CD4-positive, CD25-positive, alpha-beta regulatory T cell (primary cell): ENCODE measurements around the gene MMD2. TPM values are rescaled to one million over a fixed set of nuclear protein-coding genes. Genes with fewer than 3 reads are reported as not detected.

Experiments
- ATAC-seq, 2 donors: fragments of 150-1000 bp; cut with Tn5 transposase; one replicate each; pipeline ENCODE4 v1.10.0; 2021; ENCODE audit warnings: low read depth in 2 of 2, moderate number of reproducible peaks in 2 of 2, moderate library complexity in 1 of 2
- DNase-seq, 3 donors: peaks; one replicate each; pipeline versions ENCODE4 v3.0.0 to v3.0.0-alpha.2; 2012 to 2022; ENCODE audit warnings: mixed read lengths in 1 of 3
- H3K27ac ChIP-seq: one replicate; pipeline ENCODE4 v1.7.0; 2013; ENCODE audit warnings: mild to moderate bottlenecking, low read length; ENCODE audit not compliant: insufficient read depth, poor library complexity, severe bottlenecking
- H3K27me3 ChIP-seq: one replicate; pipeline ENCODE4 v1.7.0; 2013; ENCODE audit warnings: low read length; ENCODE audit not compliant: control insufficient read depth, insufficient read depth
- H3K36me3 ChIP-seq: one replicate; pipeline ENCODE4 v1.7.0; 2013; ENCODE audit warnings: mild to moderate bottlenecking, low read length, moderate library complexity; ENCODE audit not compliant: control insufficient read depth, insufficient read depth
- H3K4me1 ChIP-seq: 2 replicates; pipeline ENCODE4 v1.7.0; 2013; ENCODE audit warnings: mild to moderate bottlenecking, low read length; ENCODE audit not compliant: insufficient read depth, control insufficient read depth, poor library complexity, severe bottlenecking
- H3K4me3 ChIP-seq: one replicate; pipeline ENCODE4 v1.7.0; 2013; ENCODE audit warnings: low read depth, mild to moderate bottlenecking, low read length, moderate library complexity
- H3K9me3 ChIP-seq, 2 experiments: 1 replicate in 1 of 2; 2 replicates in 1 of 2; pipeline ENCODE4 v1.7.0; 2013; ENCODE audit warnings: low read length in 2 of 2, mild to moderate bottlenecking in 1 of 2, moderate library complexity in 1 of 2; ENCODE audit not compliant: control insufficient read depth in 2 of 2
- H3K27ac Mint-ChIP-seq, 3 donors: one replicate each; pipeline ENCODE4 v1.8.0; 2020 to 2022; ENCODE audit warnings: mild to moderate bottlenecking in 3 of 3, mixed read lengths in 3 of 3, moderate library complexity in 2 of 3
- H3K27me3 Mint-ChIP-seq: one replicate; pipeline ENCODE4 v1.8.0; 2022; ENCODE audit warnings: mild to moderate bottlenecking, mixed read lengths
- H3K36me3 Mint-ChIP-seq: one replicate; pipeline ENCODE4 v1.8.0; 2020; ENCODE audit warnings: mixed read lengths
- H3K4me1 Mint-ChIP-seq, 4 donors: one replicate each; pipeline ENCODE4 v1.8.0; 2020 to 2022; ENCODE audit warnings: mixed read lengths in 4 of 4, mild to moderate bottlenecking in 1 of 4
- H3K4me3 Mint-ChIP-seq, 4 donors: one replicate each; pipeline ENCODE4 v1.8.0; 2020 to 2022; ENCODE audit warnings: mild to moderate bottlenecking in 4 of 4, mixed read lengths in 4 of 4, moderate library complexity in 3 of 4
- H3K9me3 Mint-ChIP-seq, 7 donors: one replicate each; pipeline ENCODE4 v1.8.0; 2020 to 2022; ENCODE audit warnings: mixed read lengths in 7 of 7, mild to moderate bottlenecking in 3 of 7, moderate library complexity in 2 of 7
- polyA plus RNA-seq, 4 donors: library from polyadenylated mRNA; unstranded; fragments of 300-500 nt; fragmentation: Illumina TruSeq; gene quantifications; one replicate each; pipeline ENCODE4 v1.2.3, GENCODE V29; 2021
- total RNA-seq: library from RNA; stranded (reverse); gene quantifications from one replicate; pipeline ENCODE4 v1.2.3, GENCODE V29; 2022

The MMD2 gene
- total and polyA plus RNA-seq, 5 donors from 2014 or later = not detected

- Histone ChIP-seq H3K4me1 (peaks cover 11% of the 10 kb centered on the region), H3K27ac (no peak within 1 kb of the TSS), H3K27me3 (peaks cover 9% of the 10 kb centered on the region), H3K9me3 (no peaks in the 10 kb centered on the region), H3K4me3 (no peak within 1 kb of the TSS), H3K36me3 (no peaks in the 10 kb centered on the region)
- Mint-ChIP-seq H3K36me3 (no peaks in the 10 kb centered on the region), H3K4me3 (peak within 1 kb of the TSS in 3 of 4 donors; percentile 62 to 73 (median 72)), H3K27ac (no peak within 1 kb of the TSS), H3K4me1 (peaks cover 0 to 16% (median 9%) of the 10 kb centered on the region in 4 donors), H3K27me3 (peaks cover 44% of the 10 kb centered on the region), H3K9me3 (peaks cover 0 to 1% (median 0%) of the 10 kb centered on the region in 7 donors)
- DNase-seq = peak; percentile 54 to 78 (median 73)
- peak; percentile 78 to 79 for ATAC-seq
These were observed 75.4 kb downstream of the MMD2 start, which contains the start of gene RADIL for GRCh38 chr7:4883372-4884144. Gene RADIL, minus strand, starts transcription at chr7:4883716. Its CDS starts 5,577 bp downstream, at chr7:4878139.

- H3K4me3 Mint-ChIP-seq = peak overlapping the region in 3 of 4 donors; percentile 62 to 73 (median 72)
- Histone ChIP-seq H3K4me3 (no peak overlapping the region), H3K27me3 (peaks cover 9% of the 10 kb centered on the region), H3K9me3 (no peaks in the 10 kb centered on the region), H3K4me1 (peaks cover 11% of the 10 kb centered on the region), H3K27ac (no peak overlapping the region), H3K36me3 (no peaks in the 10 kb centered on the region)
- H3K36me3 Mint-ChIP-seq = no peaks in the 10 kb centered on the region
- peaks cover 0 to 1% (median 0%) of the 10 kb centered on the region in 7 donors for H3K9me3 Mint-ChIP-seq
- peaks cover 44% of the 10 kb centered on the region for H3K27me3 Mint-ChIP-seq
- DNase-seq (no peak), ATAC-seq (no peak)
- H3K27ac Mint-ChIP-seq = no peak overlapping the region
- H3K4me1 Mint-ChIP-seq = peaks cover 0 to 16% (median 9%) of the 10 kb centered on the region in 4 donors
These were observed 76.0 kb downstream of the MMD2 start for GRCh38 chr7:4883033-4883371.

DNA sequence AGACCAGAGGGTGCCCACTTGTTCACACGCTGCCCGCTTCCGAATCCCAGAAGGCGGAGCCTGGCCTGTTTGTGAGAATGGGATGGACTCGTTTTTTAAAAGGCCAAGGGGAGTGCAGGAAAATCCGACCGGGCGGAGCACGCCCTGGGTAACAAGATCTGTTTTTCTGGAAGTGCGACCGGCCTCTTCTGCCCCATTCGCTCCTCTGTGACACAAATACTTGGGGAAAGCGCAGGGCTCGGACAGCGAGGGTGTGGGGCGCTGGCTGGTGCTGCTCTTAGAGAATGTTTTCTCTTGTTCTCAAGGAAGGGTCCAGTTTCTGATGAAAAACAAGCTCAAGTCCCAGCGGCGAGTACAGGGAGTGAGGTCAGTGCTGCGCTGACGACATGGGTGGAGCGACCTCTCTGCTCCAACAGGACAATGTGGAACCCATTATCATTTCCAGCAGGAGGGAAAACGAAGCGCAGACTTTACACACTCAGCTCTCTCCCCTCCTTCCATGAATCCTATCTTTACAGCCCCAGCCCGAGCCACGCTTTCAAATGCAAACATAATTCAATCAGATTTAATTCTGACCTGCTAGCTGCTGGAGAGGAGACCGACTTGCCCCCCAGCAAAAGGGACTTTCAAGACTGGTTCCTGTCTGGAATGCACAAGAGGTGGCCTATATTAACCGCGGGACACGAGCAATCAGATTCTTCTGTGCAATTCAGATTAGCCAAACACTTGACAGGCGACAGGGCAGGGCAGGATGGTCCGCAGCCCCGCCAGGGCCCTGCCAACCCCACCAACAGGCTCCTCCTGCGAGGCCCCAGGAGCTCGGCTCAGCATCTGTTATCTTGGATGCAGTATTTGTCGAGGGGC is 76.6 kb downstream of the MMD2 start:
- DNase-seq (no peak), ATAC-seq (no peak)
- Mint-ChIP-seq H3K36me3 (no peaks in the 10 kb centered on the region), H3K27ac (no peak overlapping the region), H3K9me3 (peaks cover 0 to 1% (median 0%) of the 10 kb centered on the region in 7 donors), H3K4me1 (peaks cover 0 to 16% (median 9%) of the 10 kb centered on the region in 4 donors), H3K27me3 (peaks cover 44% of the 10 kb centered on the region), H3K4me3 (peak overlapping the region; percentile 12 to 73 (median 67))
- Histone ChIP-seq H3K4me3 (no peak overlapping the region), H3K36me3 (no peaks in the 10 kb centered on the region), H3K9me3 (no peaks in the 10 kb centered on the region), H3K4me1 (peaks cover 11% of the 10 kb centered on the region), H3K27ac (no peak overlapping the region), H3K27me3 (peaks cover 9% of the 10 kb centered on the region)

GRCh38 chr7:4880218-4880617 is 78.8 kb downstream of the MMD2 start:
- no peak for DNase-seq
- peaks cover 0 to 16% (median 9%) of the 10 kb centered on the region in 4 donors for H3K4me1 Mint-ChIP-seq
- peaks cover 36% of the 10 kb centered on the region for H3K27me3 Mint-ChIP-seq
- no peak overlapping the region for H3K27ac Mint-ChIP-seq
- Histone ChIP-seq H3K4me1 (peaks cover 11% of the 10 kb centered on the region), H3K4me3 (no peak overlapping the region), H3K36me3 (no peaks in the 10 kb centered on the region), H3K9me3 (no peaks in the 10 kb centered on the region), H3K27me3 (peaks cover 8% of the 10 kb centered on the region), H3K27ac (no peak overlapping the region)
- H3K36me3 Mint-ChIP-seq = no peaks in the 10 kb centered on the region
- H3K9me3 Mint-ChIP-seq = peaks cover 0 to 1% (median 0%) of the 10 kb centered on the region in 7 donors
- peak overlapping the region in 1 of 4 donors; percentile 4 for H3K4me3 Mint-ChIP-seq
- no peak for ATAC-seq

- no peak overlapping the region for H3K4me3 Mint-ChIP-seq
These were observed 79.4 kb downstream of the MMD2 start for GRCh38 chr7:4879396-4880081.

GRCh38 chr7:4878336-4879335 is 80.4 kb downstream of the MMD2 start:
- H3K4me3 Mint-ChIP-seq = no peak overlapping the region
- Histone ChIP-seq H3K4me3 (no peak overlapping the region), H3K27me3 (peaks cover 5% of the 10 kb centered on the region), H3K4me1 (peaks cover 8% of the 10 kb centered on the region), H3K9me3 (no peaks in the 10 kb centered on the region), H3K36me3 (no peaks in the 10 kb centered on the region), H3K27ac (no peak overlapping the region)
- H3K27ac Mint-ChIP-seq = no peak overlapping the region
- ATAC-seq (no peak), DNase-seq (no peak)
- no peaks in the 10 kb centered on the region for H3K9me3 Mint-ChIP-seq
- H3K27me3 Mint-ChIP-seq = peaks cover 21% of the 10 kb centered on the region
- no peaks in the 10 kb centered on the region for H3K36me3 Mint-ChIP-seq
- peaks cover 0 to 12% (median 9%) of the 10 kb centered on the region in 4 donors for H3K4me1 Mint-ChIP-seq

More at GRCh38 chr7:4879396-4880081, 79.4 kb downstream of the MMD2 start:
- Histone ChIP-seq H3K27me3 (peaks cover 6% of the 10 kb centered on the region), H3K27ac (no peak overlapping the region), H3K4me1 (peaks cover 11% of the 10 kb centered on the region), H3K36me3 (no peaks in the 10 kb centered on the region), H3K9me3 (no peaks in the 10 kb centered on the region), H3K4me3 (no peak overlapping the region)
- Mint-ChIP-seq H3K36me3 (no peaks in the 10 kb centered on the region), H3K4me1 (peaks cover 0 to 16% (median 9%) of the 10 kb centered on the region in 4 donors), H3K27ac (no peak overlapping the region), H3K27me3 (peaks cover 30% of the 10 kb centered on the region), H3K9me3 (peaks cover 0 to under 1% (median 0%) of the 10 kb centered on the region in 7 donors)
- no peak for DNase-seq
- ATAC-seq = no peak
